H9 (cell line): ENCODE data around the gene MUSK. TPM values are rescaled to one million over a fixed set of nuclear protein-coding genes. Genes with fewer than 3 reads are reported as not detected.

Experiments
- DNase-seq: peaks from one replicate; pipeline ENCODE4 v3.0.0-alpha.2; 2017
- H2AFZ ChIP-seq: one replicate; pipeline ENCODE4 v1.6.1; 2013; ENCODE audit warnings: mild to moderate bottlenecking, low read length, control low read depth, moderate library complexity
- H2AK5ac ChIP-seq: 2 replicates; pipeline ENCODE4 v1.6.1; 2013; ENCODE audit warnings: low read length, control low read depth, mixed read lengths; ENCODE audit not compliant: insufficient read length
- H2BK120ac ChIP-seq: one replicate; pipeline ENCODE4 v1.6.1; 2013; ENCODE audit warnings: low read depth, mild to moderate bottlenecking, low read length, control low read depth, inconsistent platforms; ENCODE audit not compliant: poor library complexity, severe bottlenecking
- H2BK12ac ChIP-seq: 2 replicates; pipeline ENCODE4 v1.6.1; 2013; ENCODE audit warnings: low read length, control low read depth, mixed read lengths, low read depth; ENCODE audit not compliant: insufficient read length
- H2BK15ac ChIP-seq: 2 replicates; pipeline ENCODE4 v1.6.1; 2013; ENCODE audit warnings: low read depth, low read length, control low read depth
- H2BK20ac ChIP-seq: one replicate; pipeline ENCODE4 v1.6.1; 2013; ENCODE audit warnings: low read depth, mild to moderate bottlenecking, low read length, control low read depth, inconsistent platforms; ENCODE audit not compliant: poor library complexity, severe bottlenecking
- H2BK5ac ChIP-seq: 2 replicates; pipeline ENCODE4 v1.6.1; 2013; ENCODE audit warnings: low read length, control low read depth, mixed read lengths; ENCODE audit not compliant: insufficient read length
- H3K14ac ChIP-seq: 2 replicates; pipeline ENCODE4 v1.6.1; 2013; ENCODE audit warnings: low read length, control low read depth; ENCODE audit not compliant: insufficient read depth
- H3K18ac ChIP-seq: 2 replicates; pipeline ENCODE4 v1.6.1; 2013; ENCODE audit warnings: low read depth, mild to moderate bottlenecking, mixed read lengths, low read length, control low read depth; ENCODE audit not compliant: insufficient read length
- H3K23ac ChIP-seq: 2 replicates; pipeline ENCODE4 v1.6.1; 2013; ENCODE audit warnings: low read length, control low read depth, mixed read lengths, low read depth; ENCODE audit not compliant: insufficient read length
- H3K23me2 ChIP-seq: 2 replicates; pipeline ENCODE4 v1.6.1; 2013; ENCODE audit warnings: low read depth, mild to moderate bottlenecking, mixed read lengths, low read length, control low read depth; ENCODE audit not compliant: insufficient read length, poor library complexity, severe bottlenecking
- H3K27ac ChIP-seq: 2 replicates; pipeline ENCODE4 v1.5.1; 2013; ENCODE audit warnings: low read length, control low read depth, mixed read lengths, low read depth; ENCODE audit not compliant: insufficient read length
- H3K27me3 ChIP-seq: 2 replicates; pipeline ENCODE4 v1.6.1; 2013; ENCODE audit warnings: low read length, control low read depth, inconsistent platforms; ENCODE audit not compliant: insufficient read depth
- H3K4ac ChIP-seq: 2 replicates; pipeline ENCODE4 v1.6.1; 2013; ENCODE audit warnings: low read depth, mild to moderate bottlenecking, control low read depth, inconsistent platforms, low read length, moderate library complexity
- H3K4me1 ChIP-seq: 2 replicates; pipeline ENCODE4 v1.6.1; 2013; ENCODE audit warnings: low read length, control low read depth, inconsistent platforms; ENCODE audit not compliant: insufficient read depth
- H3K4me2 ChIP-seq: 2 replicates; pipeline ENCODE4 v1.6.1; 2013; ENCODE audit warnings: low read length, control low read depth, mixed read lengths; ENCODE audit not compliant: insufficient read length, insufficient read depth
- H3K56ac ChIP-seq: 2 replicates; pipeline ENCODE4 v1.6.1; 2013; ENCODE audit warnings: low read depth, mild to moderate bottlenecking, mixed read lengths, low read length, control low read depth; ENCODE audit not compliant: insufficient read length
- H3K79me1 ChIP-seq: 2 replicates; pipeline ENCODE4 v1.6.1; 2013; ENCODE audit warnings: low read depth, mild to moderate bottlenecking, moderate library complexity, low read length, control low read depth, inconsistent platforms; ENCODE audit not compliant: insufficient read depth, poor library complexity, severe bottlenecking
- H3K79me2 ChIP-seq: 2 replicates; pipeline ENCODE4 v1.6.1; 2013; ENCODE audit warnings: low read length, control low read depth, inconsistent platforms; ENCODE audit not compliant: insufficient read depth
- H3K9ac ChIP-seq: 2 replicates; pipeline ENCODE4 v1.6.1; 2013; ENCODE audit warnings: low read length, control low read depth, mixed read lengths; ENCODE audit not compliant: insufficient read length; ENCODE audit errors: extremely low read depth
- H3K9me3 ChIP-seq: one replicate; pipeline ENCODE4 v1.6.1; 2013; ENCODE audit warnings: low read depth, low read length, inconsistent platforms; ENCODE audit not compliant: control insufficient read depth
- H3T11ph ChIP-seq: one replicate; pipeline ENCODE4 v1.6.1; 2013; ENCODE audit warnings: mild to moderate bottlenecking, low read length, control low read depth, inconsistent platforms
- H4K20me1 ChIP-seq: one replicate; pipeline ENCODE4 v1.6.1; 2013; ENCODE audit not compliant: control insufficient read depth, insufficient read length, insufficient read depth
- H4K5ac ChIP-seq: 2 replicates; pipeline ENCODE4 v1.6.1; 2013; ENCODE audit warnings: low read depth, mild to moderate bottlenecking, mixed read lengths, low read length, control low read depth; ENCODE audit not compliant: insufficient read length
- H4K8ac ChIP-seq: replicated peaks from 2 replicates; pipeline ENCODE4 v1.6.1; 2013; ENCODE audit warnings: low read length, control low read depth, mixed read lengths, low read depth; ENCODE audit not compliant: insufficient read length
- H4K91ac ChIP-seq: 2 replicates; pipeline ENCODE4 v1.6.1; 2013; ENCODE audit warnings: low read depth, mild to moderate bottlenecking, moderate library complexity, mixed read lengths, low read length, control low read depth; ENCODE audit not compliant: insufficient read length
- H3K27ac Mint-ChIP-seq, 3 experiments: 2 replicates in 2 of 3; 3 replicates in 1 of 3; pipeline ENCODE4 v1.8.0; 2020 to 2021; ENCODE audit warnings: mixed read lengths in 3 of 3, mild to moderate bottlenecking in 1 of 3, moderate library complexity in 1 of 3
- H3K27me3 Mint-ChIP-seq: 2 replicates; pipeline ENCODE4 v1.8.0; 2021; ENCODE audit warnings: low read depth, mild to moderate bottlenecking, moderate library complexity, mixed read lengths
- H3K36me3 Mint-ChIP-seq, 3 experiments: 2 replicates in 2 of 3; 3 replicates in 1 of 3; pipeline ENCODE4 v1.8.0; 2020 to 2021; ENCODE audit warnings: low read depth in 3 of 3, mixed read lengths in 3 of 3; ENCODE audit not compliant: insufficient read depth in 1 of 3
- H3K4me1 Mint-ChIP-seq, 2 experiments: 2 replicates each; pipeline ENCODE4 v1.8.0; 2020; ENCODE audit warnings: mixed read lengths in 2 of 2
- H3K4me3 Mint-ChIP-seq, 2 experiments: 2 replicates in 1 of 2; 3 replicates in 1 of 2; pipeline ENCODE4 v1.8.0; 2020 to 2021; ENCODE audit warnings: mild to moderate bottlenecking in 2 of 2, mixed read lengths in 2 of 2, moderate library complexity in 1 of 2
- H3K9me3 Mint-ChIP-seq, 2 experiments: 2 replicates in 1 of 2; 3 replicates in 1 of 2; pipeline ENCODE4 v1.8.0; 2020; ENCODE audit warnings: mild to moderate bottlenecking in 2 of 2, mixed read lengths in 2 of 2, moderate library complexity in 1 of 2
- CTCF ChIP-seq: fragments of 200-600 bp; sonication (generic); conservative IDR thresholded peaks from 3 replicates; pipeline ENCODE4 v1.8.0; 2021; ENCODE audit warnings: antibody characterized with exemption, mild to moderate bottlenecking
- WGBS: extraction: QIAGEN DNeasy Blood & Tissue Kit; methylation state at CpG from one replicate; pipeline ENCODE4 v1.1.7; 2013; ENCODE audit warnings: missing lambda C conversion rate, low lambda C conversion rate, mixed read lengths; ENCODE audit not compliant: insufficient read length; ENCODE audit errors: extremely low coverage; 5-methylcytosine and 5-hydroxymethylcytosine counted together
- total RNA-seq: library from RNA; stranded (reverse); gene quantifications from 2 replicates; pipeline ENCODE4 v1.2.1, GENCODE V29; 2021

The MUSK gene
- total RNA-seq, 1 experiment from 2014 or later: not detected

DNA sequence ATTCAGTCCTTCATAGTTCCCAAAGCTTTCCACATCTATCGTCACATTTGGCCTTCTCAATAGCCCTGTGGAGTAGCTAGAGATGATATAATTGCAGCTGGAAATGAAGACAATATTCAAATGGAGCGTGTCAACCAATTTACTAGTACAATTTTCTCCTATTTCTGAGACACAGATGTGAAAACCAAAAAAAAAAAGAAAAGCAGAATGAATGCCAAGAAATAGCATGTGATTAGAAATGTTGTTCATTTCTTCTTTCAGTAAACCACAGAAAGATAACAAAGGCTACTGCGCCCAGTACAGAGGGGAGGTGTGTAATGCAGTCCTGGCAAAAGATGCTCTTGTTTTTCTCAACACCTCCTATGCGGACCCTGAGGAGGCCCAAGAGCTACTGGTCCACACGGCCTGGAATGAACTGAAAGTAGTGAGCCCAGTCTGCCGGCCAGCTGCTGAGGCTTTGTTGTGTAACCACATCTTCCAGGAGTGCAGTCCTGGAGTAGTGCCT lies 99.0 kb downstream of the MUSK start:
- H3K27ac Mint-ChIP-seq: no peak overlapping the region
- Histone ChIP-seq H3K9ac (no peak overlapping the region), H3K56ac (no peak overlapping the region), H3K79me1 (no peaks in the 10 kb centered on the region), H2AK5ac (no peak overlapping the region), H3K4me1 (no peaks in the 10 kb centered on the region), H2BK5ac (no peak overlapping the region), H3K4me2 (no peak overlapping the region), H2AFZ (no peak overlapping the region), H2BK120ac (no peak overlapping the region), H3K9me3 (no peaks in the 10 kb centered on the region), H3K23me2 (no peaks in the 10 kb centered on the region), H3K23ac (no peak overlapping the region), H2BK12ac (no peak overlapping the region), H2BK15ac (no peak overlapping the region), H4K20me1 (no peaks in the 10 kb centered on the region), H3K18ac (no peak overlapping the region), H4K8ac (no peak overlapping the region), H4K5ac (no peak overlapping the region), H2BK20ac (no peak overlapping the region), H3K14ac (no peak overlapping the region; the same call in 1 of the 2 replicates), H3K27ac (no peak overlapping the region), H3T11ph (no peak overlapping the region), H3K79me2 (no peaks in the 10 kb centered on the region), H3K4ac (no peak overlapping the region), H4K91ac (no peak overlapping the region), H3K27me3 (no peaks in the 10 kb centered on the region)
- no CpG with 5 or more reads among the region's 6 CpGs for WGBS
- no peaks in the 10 kb centered on the region; a peak in 1 of 4 replicates for H3K4me1 Mint-ChIP-seq
- H3K9me3 Mint-ChIP-seq: no peaks in the 10 kb centered on the region
- no peaks in the 10 kb centered on the region for H3K27me3 Mint-ChIP-seq
- DNase-seq: no peak
- no peak for TF ChIP-seq CTCF
- no peak overlapping the region for H3K4me3 Mint-ChIP-seq
- no peaks in the 10 kb centered on the region for H3K36me3 Mint-ChIP-seq
